Measurements from ENCODE around the gene DOCK4. TPM values are rescaled to one million over a fixed set of nuclear protein-coding genes. Genes with fewer than 3 reads are reported as not detected.
A peak's percentile ranks its signal among the peaks of the same experiment; 100 is the strongest.

The DOCK4 gene
- total and polyA plus RNA-seq, 4 donors = 7.2 to 48.9 (median 12.8) TPM

DNA sequence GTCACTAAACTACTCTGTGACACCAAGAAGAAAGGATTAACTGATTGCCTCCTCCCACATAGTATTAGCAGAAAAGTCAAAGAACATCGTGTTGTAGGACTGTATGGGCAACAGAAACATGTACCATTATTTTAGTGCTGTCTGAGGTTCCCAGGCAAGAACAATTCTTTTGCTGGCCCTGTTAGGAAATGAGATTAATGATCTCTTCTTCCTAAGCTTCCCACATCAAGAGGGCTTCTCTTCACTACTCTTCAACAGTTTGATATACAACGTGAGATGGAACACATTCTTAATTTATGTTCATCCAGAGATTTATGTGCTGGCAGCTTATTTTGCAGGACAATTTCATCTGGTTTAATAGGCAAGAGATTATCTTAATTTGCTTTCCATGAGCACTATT is 219.6 kb downstream of the DOCK4 start:
- no peaks in the 10 kb centered on the region for H3K27me3 ChIP-seq (ENCODE audit: control insufficient read depth in 4 of 4, insufficient read depth in 4 of 4, low read length in 3 of 4)
- 84% methylated on average over 2 of the region's 2 CpGs for WGBS
- DNase-seq (ENCODE audit: low spot score) = no peak
- no peaks in the 10 kb centered on the region for H3K4me1 ChIP-seq (ENCODE audit: control insufficient read depth in 4 of 4, insufficient read depth in 4 of 4, low read length in 3 of 4)
- peaks cover 0 to 23% (median 20%) of the 10 kb centered on the region in 4 donors for H3K36me3 ChIP-seq (ENCODE audit: control insufficient read depth in 4 of 4, insufficient read depth in 3 of 4, low read depth in 1 of 4, low read length in 3 of 4)
- H3K9ac ChIP-seq (ENCODE audit: low read depth in 1 of 2, low read length in 2 of 2) = no peak overlapping the region
- TF ChIP-seq, protein P1, sequence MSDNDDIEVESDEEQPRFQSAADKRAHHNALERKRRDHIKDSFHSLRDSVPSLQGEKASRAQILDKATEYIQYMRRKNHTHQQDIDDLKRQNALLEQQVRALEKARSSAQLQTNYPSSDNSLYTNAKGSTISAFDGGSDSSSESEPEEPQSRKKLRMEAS (IDR thresholded peaks at IDR 0.05) = no peak
- peak overlapping the region in 1 of 2 donors; percentile 48 for H3K27ac ChIP-seq (ENCODE audit: low read depth in 1 of 2, low read length in 2 of 2)
- no peaks in the 10 kb centered on the region for H3K9me3 ChIP-seq (ENCODE audit: control insufficient read depth in 4 of 4, low read length in 3 of 4)
- H3K4me3 ChIP-seq (ENCODE audit: low read depth in 1 of 3, low read length in 3 of 3) = no peak overlapping the region

GRCh38 chr7:111985798-111986197 is 220.4 kb downstream of the DOCK4 start:
- Histone ChIP-seq H3K27me3 (ENCODE audit: control insufficient read depth in 4 of 4, insufficient read depth in 4 of 4, low read length in 3 of 4) (no peaks in the 10 kb centered on the region), H3K9ac (ENCODE audit: low read depth in 1 of 2, low read length in 2 of 2) (no peak overlapping the region), H3K4me3 (ENCODE audit: low read depth in 1 of 3, low read length in 3 of 3) (no peak overlapping the region), H3K27ac (ENCODE audit: low read depth in 1 of 2, low read length in 2 of 2) (no peak overlapping the region), H3K4me1 (ENCODE audit: control insufficient read depth in 4 of 4, insufficient read depth in 4 of 4, low read length in 3 of 4) (no peaks in the 10 kb centered on the region), H3K9me3 (ENCODE audit: control insufficient read depth in 4 of 4, low read length in 3 of 4) (no peaks in the 10 kb centered on the region), H3K36me3 (ENCODE audit: control insufficient read depth in 4 of 4, insufficient read depth in 3 of 4, low read depth in 1 of 4, low read length in 3 of 4) (peaks cover 0 to 23% (median 20%) of the 10 kb centered on the region in 4 donors)
- no peak for DNase-seq (ENCODE audit: low spot score)
- WGBS = 96% methylated on average over 1 of the region's 1 CpG
- TF ChIP-seq TAF1 (conservative IDR thresholded peaks at IDR 0.05) (no peak), RAD21 (IDR thresholded peaks at IDR 0.05) (no peak), JUND (IDR thresholded peaks at IDR 0.05) (no peak), RXRA (IDR thresholded peaks at IDR 0.05) (no peak), FOXA1 (IDR thresholded peaks at IDR 0.05) (no peak), FOXA2 (IDR thresholded peaks at IDR 0.05) (no peak), SP1 (IDR thresholded peaks at IDR 0.05) (no peak), REST (IDR thresholded peaks at IDR 0.05) (no peak), GABPA (IDR thresholded peaks at IDR 0.05 in 1 of 2, conservative IDR thresholded peaks at IDR 0.05 in 1 of 2) (no peak)
- TF ChIP-seq, protein P2, sequence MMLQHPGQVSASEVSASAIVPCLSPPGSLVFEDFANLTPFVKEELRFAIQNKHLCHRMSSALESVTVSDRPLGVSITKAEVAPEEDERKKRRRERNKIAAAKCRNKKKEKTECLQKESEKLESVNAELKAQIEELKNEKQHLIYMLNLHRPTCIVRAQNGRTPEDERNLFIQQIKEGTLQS (IDR thresholded peaks at IDR 0.05) = no peak
- TF ChIP-seq, protein P3, sequence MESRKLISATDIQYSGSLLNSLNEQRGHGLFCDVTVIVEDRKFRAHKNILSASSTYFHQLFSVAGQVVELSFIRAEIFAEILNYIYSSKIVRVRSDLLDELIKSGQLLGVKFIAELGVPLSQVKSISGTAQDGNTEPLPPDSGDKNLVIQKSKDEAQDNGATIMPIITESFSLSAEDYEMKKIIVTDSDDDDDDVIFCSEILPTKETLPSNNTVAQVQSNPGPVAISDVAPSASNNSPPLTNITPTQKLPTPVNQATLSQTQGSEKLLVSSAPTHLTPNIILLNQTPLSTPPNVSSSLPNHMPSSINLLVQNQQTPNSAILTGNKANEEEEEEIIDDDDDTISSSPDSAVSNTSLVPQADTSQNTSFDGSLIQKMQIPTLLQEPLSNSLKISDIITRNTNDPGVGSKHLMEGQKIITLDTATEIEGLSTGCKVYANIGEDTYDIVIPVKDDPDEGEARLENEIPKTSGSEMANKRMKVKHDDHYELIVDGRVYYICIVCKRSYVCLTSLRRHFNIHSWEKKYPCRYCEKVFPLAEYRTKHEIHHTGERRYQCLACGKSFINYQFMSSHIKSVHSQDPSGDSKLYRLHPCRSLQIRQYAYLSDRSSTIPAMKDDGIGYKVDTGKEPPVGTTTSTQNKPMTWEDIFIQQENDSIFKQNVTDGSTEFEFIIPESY (IDR thresholded peaks at IDR 0.05) = no peak

- Histone ChIP-seq H3K9me3 (ENCODE audit: control insufficient read depth in 4 of 4, low read length in 3 of 4) (no peaks in the 10 kb centered on the region), H3K27ac (ENCODE audit: low read depth in 1 of 2, low read length in 2 of 2) (no peak overlapping the region), H3K4me3 (ENCODE audit: low read depth in 1 of 3, low read length in 3 of 3) (no peak overlapping the region), H3K27me3 (ENCODE audit: control insufficient read depth in 4 of 4, insufficient read depth in 4 of 4, low read length in 3 of 4) (no peaks in the 10 kb centered on the region), H3K9ac (ENCODE audit: low read depth in 1 of 2, low read length in 2 of 2) (no peak overlapping the region), H3K36me3 (ENCODE audit: control insufficient read depth in 4 of 4, insufficient read depth in 3 of 4, low read depth in 1 of 4, low read length in 3 of 4) (peaks cover 0 to 26% (median 18%) of the 10 kb centered on the region in 4 donors), H3K4me1 (ENCODE audit: control insufficient read depth in 4 of 4, insufficient read depth in 4 of 4, low read length in 3 of 4) (peaks cover 0 to 1% (median 0%) of the 10 kb centered on the region in 4 donors)
- no peak for DNase-seq (ENCODE audit: low spot score)
- 66% methylated on average over 2 of the region's 2 CpGs for WGBS
- TF ChIP-seq NR2F2 (IDR thresholded peaks at IDR 0.05) (no peak), HNF4G (IDR thresholded peaks at IDR 0.05) (no peak), RXRA (IDR thresholded peaks at IDR 0.05) (no peak), YY1 (IDR thresholded peaks at IDR 0.05) (no peak), FOXA2 (IDR thresholded peaks at IDR 0.05) (no peak), CTCF (IDR thresholded peaks at IDR 0.05; ENCODE audit: low read depth, low read length, missing input control) (no peak), JUND (IDR thresholded peaks at IDR 0.05) (no peak)
- TF ChIP-seq, protein P1 (IDR thresholded peaks at IDR 0.05) = no peak
- TF ChIP-seq, protein P3 (IDR thresholded peaks at IDR 0.05) = no peak
Observed at GRCh38 chr7:111982804-111983203, 223.4 kb downstream of the DOCK4 start.

Measured in liver (tissue), 9 donors.